Sigmoid colon (tissue), 4 donors: ENCODE results near the gene DCAF7.

Experiments used
- CTCF ChIP-seq, 4 experiments: fragments of 450-650 bp in 3 of 4; fragments of 200-600 bp in 1 of 4; IDR thresholded peaks; one replicate each; pipeline ENCODE4 v1.5.1; 2016 to 2019; ENCODE audit warnings: antibody characterized with exemption in 4 of 4, mild to moderate bottlenecking in 3 of 4, moderate library complexity in 2 of 4
- POLR2AphosphoS5 ChIP-seq, 4 donors: sonication (generic); formaldehyde crosslinking; IDR thresholded peaks; one replicate each; pipeline ENCODE4 v1.6.1; 2017; ENCODE audit warnings: antibody characterized with exemption in 4 of 4

- no peak for TF ChIP-seq CTCF (IDR thresholded peaks at IDR 0.05)
- no peak for TF ChIP-seq POLR2AphosphoS5 (IDR thresholded peaks at IDR 0.05)
Observed at GRCh38 chr17:63568563-63568962, 18.3 kb downstream of the DCAF7 start.
